Measurements from ENCODE around the gene NEK10.
A peak's percentile ranks its signal among the peaks of the same experiment; 100 is the strongest.

Gene NEK10

DNA sequence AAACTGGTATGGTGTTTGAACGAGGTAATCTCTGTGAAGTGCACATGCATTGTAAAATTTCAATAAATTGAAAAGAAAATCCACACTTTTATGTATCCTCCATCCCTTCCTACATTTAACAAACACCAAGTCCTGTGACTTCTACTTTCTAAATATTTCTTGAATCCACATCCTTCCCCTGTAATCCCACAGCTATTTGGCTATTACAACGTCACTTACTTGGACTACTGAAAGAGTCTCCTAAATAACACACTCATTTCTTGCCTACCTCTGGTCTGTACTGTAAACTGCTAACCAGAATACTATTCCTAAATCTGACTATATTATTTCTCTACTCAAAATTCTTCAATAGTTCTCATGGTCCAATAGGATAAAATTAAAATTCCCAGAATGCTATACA is 176.1 kb downstream of the NEK10 start:
- no peak overlapping the region for H3K4me3 ChIP-seq (ENCODE audit: low read depth, low read length)
- DNase-seq (ENCODE audit: low read depth, low spot score): peak; percentile 13
- TF ChIP-seq, protein P1, sequence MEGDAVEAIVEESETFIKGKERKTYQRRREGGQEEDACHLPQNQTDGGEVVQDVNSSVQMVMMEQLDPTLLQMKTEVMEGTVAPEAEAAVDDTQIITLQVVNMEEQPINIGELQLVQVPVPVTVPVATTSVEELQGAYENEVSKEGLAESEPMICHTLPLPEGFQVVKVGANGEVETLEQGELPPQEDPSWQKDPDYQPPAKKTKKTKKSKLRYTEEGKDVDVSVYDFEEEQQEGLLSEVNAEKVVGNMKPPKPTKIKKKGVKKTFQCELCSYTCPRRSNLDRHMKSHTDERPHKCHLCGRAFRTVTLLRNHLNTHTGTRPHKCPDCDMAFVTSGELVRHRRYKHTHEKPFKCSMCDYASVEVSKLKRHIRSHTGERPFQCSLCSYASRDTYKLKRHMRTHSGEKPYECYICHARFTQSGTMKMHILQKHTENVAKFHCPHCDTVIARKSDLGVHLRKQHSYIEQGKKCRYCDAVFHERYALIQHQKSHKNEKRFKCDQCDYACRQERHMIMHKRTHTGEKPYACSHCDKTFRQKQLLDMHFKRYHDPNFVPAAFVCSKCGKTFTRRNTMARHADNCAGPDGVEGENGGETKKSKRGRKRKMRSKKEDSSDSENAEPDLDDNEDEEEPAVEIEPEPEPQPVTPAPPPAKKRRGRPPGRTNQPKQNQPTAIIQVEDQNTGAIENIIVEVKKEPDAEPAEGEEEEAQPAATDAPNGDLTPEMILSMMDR (IDR thresholded peaks at IDR 0.05; ENCODE audit: low read depth, low read length): no peak
- in situ Hi-C loops (cut with HindIII; ENCODE audit: low sequenced_read_pairs): no loop called here

DNA sequence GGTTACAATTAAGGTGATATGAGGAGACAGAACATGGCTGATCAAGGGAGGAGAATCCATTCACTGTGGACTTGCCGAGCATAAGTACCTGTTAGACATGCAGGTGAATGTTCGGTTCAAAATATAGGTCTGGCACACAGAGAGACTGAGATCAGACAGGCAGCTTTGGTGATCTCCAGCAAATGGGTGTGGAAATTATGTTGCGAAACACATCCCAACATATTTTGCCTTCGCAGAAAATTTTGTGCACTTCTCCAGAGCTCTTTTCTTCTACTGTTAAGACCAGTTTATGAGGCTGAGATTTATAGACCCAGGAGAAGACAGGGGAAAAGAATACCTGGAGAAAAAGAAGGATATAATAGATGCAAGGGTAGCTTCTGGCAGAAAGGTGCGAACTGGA is 183.2 kb downstream of the NEK10 start:
- H3K4me3 ChIP-seq (ENCODE audit: low read depth, low read length): no peak overlapping the region
- TF ChIP-seq, protein P1 (IDR thresholded peaks at IDR 0.05; ENCODE audit: low read depth, low read length): no peak
- in situ Hi-C loops (cut with HindIII; ENCODE audit: low sequenced_read_pairs): no loop called here
- DNase-seq (ENCODE audit: low read depth, low spot score): no peak

DNA sequence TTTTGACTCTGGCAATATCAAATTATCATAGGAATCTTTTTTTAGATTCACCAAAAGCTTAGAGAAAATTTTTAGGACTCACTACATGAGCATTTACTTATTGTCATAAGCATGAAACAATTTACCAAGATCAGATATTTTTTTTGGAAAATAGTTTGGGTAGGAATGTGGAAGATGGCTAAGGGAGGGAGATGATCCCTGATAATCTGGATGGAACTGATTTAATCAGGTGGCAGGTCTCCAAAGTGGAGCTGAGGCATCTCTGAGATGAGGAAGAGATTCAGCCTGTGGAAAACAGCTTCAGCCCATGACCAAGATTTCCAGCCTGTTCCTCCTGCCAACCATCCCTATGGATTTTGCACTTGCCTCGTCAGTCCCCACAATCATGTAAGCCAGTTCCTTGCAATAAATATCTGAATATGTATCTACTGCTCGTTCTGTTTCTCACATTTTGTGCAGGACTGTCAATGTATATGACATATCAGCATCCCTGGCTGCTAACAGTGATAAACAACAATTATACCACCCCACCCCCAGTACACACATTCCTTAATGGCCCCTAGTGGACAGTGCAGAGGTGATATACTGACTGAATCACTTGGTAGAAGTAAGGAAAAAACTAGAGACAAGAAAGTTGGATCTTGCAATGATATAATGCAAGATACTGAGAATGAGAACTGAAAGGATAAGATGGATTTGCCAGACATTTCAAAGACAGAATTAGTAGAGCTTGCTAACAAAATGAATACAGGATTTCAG is 183.8 kb downstream of the NEK10 start:
- TF ChIP-seq, protein P1 (IDR thresholded peaks at IDR 0.05; ENCODE audit: low read depth, low read length): no peak
- in situ Hi-C loops (cut with HindIII; ENCODE audit: low sequenced_read_pairs): no loop called here
- no peak overlapping the region for H3K4me3 ChIP-seq (ENCODE audit: low read depth, low read length)
- DNase-seq (ENCODE audit: low read depth, low spot score): no peak

DNA sequence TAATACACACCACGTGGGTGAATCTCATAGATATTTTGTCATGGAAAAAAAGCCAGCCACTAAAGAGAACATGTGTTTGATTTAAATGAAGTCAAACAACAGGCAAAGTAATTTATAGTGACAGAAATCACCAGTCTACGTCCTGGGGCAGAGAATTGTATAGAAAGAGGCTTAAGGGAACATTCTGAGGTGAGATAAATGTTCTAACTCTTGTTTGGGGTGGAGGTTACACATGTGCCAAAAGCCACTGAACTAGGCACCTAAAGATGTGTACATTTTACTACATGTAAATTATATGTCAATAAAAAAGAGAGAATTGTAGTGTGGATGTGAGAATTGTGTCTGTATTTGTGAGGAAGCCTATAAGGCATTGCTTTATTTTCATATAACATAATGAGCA is 184.9 kb downstream of the NEK10 start:
- DNase-seq (ENCODE audit: low read depth, low spot score): no peak
- TF ChIP-seq, protein P1 (IDR thresholded peaks at IDR 0.05; ENCODE audit: low read depth, low read length): no peak
- no peak overlapping the region for H3K4me3 ChIP-seq (ENCODE audit: low read depth, low read length)
- in situ Hi-C loops (cut with HindIII; ENCODE audit: low sequenced_read_pairs): no loop called here

DNA sequence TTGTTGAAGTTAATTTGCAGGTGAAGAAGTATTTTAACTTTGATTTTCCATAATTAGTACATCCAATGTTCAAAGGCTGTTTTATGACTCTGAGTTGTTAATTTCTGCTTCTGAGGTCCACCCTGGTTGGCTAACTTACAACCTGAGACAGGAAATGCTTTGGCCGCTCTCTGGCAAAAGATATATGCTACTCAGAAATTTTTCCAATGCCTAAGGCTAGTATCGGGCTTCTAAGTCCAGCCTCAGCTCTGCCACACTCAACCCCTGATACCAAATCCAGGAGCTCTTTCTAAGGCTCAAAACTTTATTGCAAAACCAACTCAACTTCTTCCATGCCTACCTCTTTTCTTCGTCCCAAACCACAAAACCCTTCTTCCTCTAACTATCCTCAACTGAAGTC is 192.9 kb downstream of the NEK10 start:
- TF ChIP-seq, protein P1 (IDR thresholded peaks at IDR 0.05; ENCODE audit: low read depth, low read length): no peak
- H3K4me3 ChIP-seq (ENCODE audit: low read depth, low read length): no peak overlapping the region
- no peak for DNase-seq (ENCODE audit: low read depth, low spot score)
- in situ Hi-C loops (cut with HindIII; ENCODE audit: low sequenced_read_pairs): no loop called here

DNA sequence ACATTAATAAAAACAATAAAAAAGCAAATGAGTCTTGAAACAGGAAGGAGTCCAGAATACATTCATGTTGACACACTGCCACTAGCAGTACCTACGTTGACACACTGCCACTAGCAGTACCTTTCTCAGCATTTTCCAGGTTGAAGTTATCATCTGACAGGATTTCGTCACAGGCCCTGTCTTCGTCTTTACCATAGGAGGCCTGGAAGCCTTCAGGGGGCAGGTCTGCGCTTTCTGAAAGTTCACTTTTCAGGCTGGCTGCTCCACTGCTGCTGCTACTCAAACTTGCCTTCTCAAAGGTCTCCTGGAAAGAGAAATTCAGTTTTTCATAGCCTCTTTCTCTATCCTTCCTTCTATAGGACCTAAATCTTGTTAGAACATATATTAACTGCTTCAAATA is 194.7 kb downstream of the NEK10 start:
- in situ Hi-C loops (cut with HindIII; ENCODE audit: low sequenced_read_pairs): no loop called here
- no peak for DNase-seq (ENCODE audit: low read depth, low spot score)
- TF ChIP-seq, protein P1 (IDR thresholded peaks at IDR 0.05; ENCODE audit: low read depth, low read length): no peak
- H3K4me3 ChIP-seq (ENCODE audit: low read depth, low read length): no peak overlapping the region

Measured in astrocyte of the spinal cord (primary cell).